ENCODE measurements around the gene CDH4. TPM values are rescaled to one million over a fixed set of nuclear protein-coding genes. Genes with fewer than 3 reads are reported as not detected.

CDH4 gene
- total RNA-seq, 2 experiments from 2014 or later: 0.10 to 0.21 TPM

GRCh38 chr20:61455508-61456215 is 203.6 kb downstream of the CDH4 start:
- Mint-ChIP-seq H3K9me3 (no peaks in the 10 kb centered on the region), H3K4me1 (ENCODE audit: low read depth) (no peaks in the 10 kb centered on the region), H3K27me3 (no peaks in the 10 kb centered on the region), H3K4me3 (no peak overlapping the region), H3K27ac (no peak overlapping the region), H3K36me3 (no peaks in the 10 kb centered on the region)
- intact Hi-C loops (cut with micrococcal nuclease): no loop called here
- DNase-seq: no peak
- POLR2A ChIA-PET: no interaction called here
- CTCF ChIA-PET: no interaction called here

DNA sequence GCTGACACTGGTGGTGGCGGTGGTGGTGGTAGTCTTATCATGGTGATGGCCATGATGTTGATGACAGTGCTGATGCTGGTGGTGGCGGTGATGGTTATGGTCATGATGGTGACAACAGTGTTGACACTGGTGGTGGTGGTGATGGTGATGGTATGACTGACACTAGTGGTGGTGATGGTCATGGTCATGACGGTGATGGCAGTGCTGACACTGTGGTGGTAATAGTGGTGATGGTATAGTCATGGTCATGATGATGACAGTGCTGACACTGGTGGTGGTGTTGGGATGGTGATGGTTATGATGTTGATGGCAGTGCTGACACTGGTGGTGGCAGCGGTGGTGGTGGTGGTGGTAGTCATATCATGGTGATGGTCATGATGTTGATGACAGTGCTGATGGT is 205.7 kb downstream of the CDH4 start:
- intact Hi-C loops (cut with micrococcal nuclease): no loop called here
- CTCF ChIA-PET: no interaction called here
- no peak for DNase-seq
- Mint-ChIP-seq H3K4me1 (ENCODE audit: low read depth) (no peaks in the 10 kb centered on the region), H3K36me3 (no peaks in the 10 kb centered on the region), H3K27ac (no peak overlapping the region), H3K27me3 (no peaks in the 10 kb centered on the region), H3K9me3 (no peaks in the 10 kb centered on the region), H3K4me3 (no peak overlapping the region)
- POLR2A ChIA-PET: no interaction called here

DNA sequence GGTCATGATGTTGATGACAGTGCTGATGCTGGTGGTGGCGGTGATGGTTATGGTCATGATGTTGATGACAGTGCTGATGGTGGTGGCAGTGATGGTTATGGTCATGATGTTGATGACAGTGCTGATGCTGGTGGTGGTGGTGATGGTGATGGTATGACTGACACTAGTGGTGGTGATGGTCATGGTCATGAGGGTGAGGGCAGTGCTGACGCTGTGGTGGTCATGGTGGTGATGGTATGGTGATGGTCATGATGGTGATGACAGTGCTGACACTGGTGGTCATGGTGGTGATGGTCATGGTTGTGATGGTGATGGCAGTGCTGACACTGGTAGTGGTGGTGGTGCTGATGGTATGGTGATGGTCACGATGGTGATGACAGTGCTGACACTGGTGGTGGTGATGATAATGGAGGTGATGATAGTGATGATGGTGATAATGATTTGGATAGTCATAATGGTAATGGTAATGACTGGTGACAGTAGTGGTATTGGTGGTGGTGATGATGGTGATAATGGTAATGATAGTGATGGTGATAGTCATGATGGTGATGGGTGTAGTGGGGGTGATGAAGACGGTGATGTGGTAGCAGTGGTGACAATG is 206.2 kb downstream of the CDH4 start:
- Mint-ChIP-seq H3K4me3 (no peak overlapping the region), H3K9me3 (no peaks in the 10 kb centered on the region), H3K4me1 (ENCODE audit: low read depth) (no peaks in the 10 kb centered on the region), H3K36me3 (no peaks in the 10 kb centered on the region), H3K27me3 (no peaks in the 10 kb centered on the region), H3K27ac (no peak overlapping the region)
- CTCF ChIA-PET: no interaction called here
- POLR2A ChIA-PET: no interaction called here
- DNase-seq: no peak
- intact Hi-C loops (cut with micrococcal nuclease): no loop called here

DNA sequence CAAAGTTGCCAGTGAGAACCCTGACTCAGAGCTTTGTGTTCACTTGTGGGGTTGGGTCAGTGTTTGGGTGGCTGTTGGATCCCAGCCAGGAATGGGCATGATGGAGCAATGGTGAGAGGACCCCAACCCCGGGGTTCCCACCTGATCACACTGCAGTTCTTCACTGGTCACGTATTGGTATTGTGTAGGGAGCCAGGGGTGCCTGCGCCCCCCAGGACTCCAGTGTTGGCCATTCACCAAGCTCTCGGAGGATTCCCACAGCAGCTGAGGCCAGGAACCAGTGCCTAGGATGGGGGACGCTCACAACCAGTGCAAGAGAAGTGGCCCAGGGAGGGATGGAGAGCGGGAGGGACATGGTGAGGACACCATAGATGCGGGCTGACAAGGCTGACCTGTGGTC is 207.2 kb downstream of the CDH4 start:
- Mint-ChIP-seq H3K27me3 (no peaks in the 10 kb centered on the region), H3K4me1 (ENCODE audit: low read depth) (no peaks in the 10 kb centered on the region), H3K36me3 (no peaks in the 10 kb centered on the region), H3K9me3 (no peaks in the 10 kb centered on the region), H3K4me3 (no peak overlapping the region), H3K27ac (no peak overlapping the region)
- intact Hi-C loops (cut with micrococcal nuclease): no loop called here
- POLR2A ChIA-PET: no interaction called here
- DNase-seq: no peak
- CTCF ChIA-PET: no interaction called here

GRCh38 chr20:61459705-61460104 is 207.6 kb downstream of the CDH4 start:
- no peaks in the 10 kb centered on the region for H3K9me3 Mint-ChIP-seq
- no peaks in the 10 kb centered on the region for H3K4me1 Mint-ChIP-seq (ENCODE audit: low read depth)

GRCh38 chr20:61460261-61461052 is 208.4 kb downstream of the CDH4 start:
- CTCF ChIA-PET: no interaction called here

More at GRCh38 chr20:61459705-61460104, 207.6 kb downstream of the CDH4 start:
- no peaks in the 10 kb centered on the region for H3K36me3 Mint-ChIP-seq
- CTCF ChIA-PET: no interaction called here
- intact Hi-C loops (cut with micrococcal nuclease): no loop called here
- no peak overlapping the region for H3K4me3 Mint-ChIP-seq
- no peak overlapping the region for H3K27ac Mint-ChIP-seq
- DNase-seq: no peak
- H3K27me3 Mint-ChIP-seq: no peaks in the 10 kb centered on the region
- POLR2A ChIA-PET: no interaction called here

DNA sequence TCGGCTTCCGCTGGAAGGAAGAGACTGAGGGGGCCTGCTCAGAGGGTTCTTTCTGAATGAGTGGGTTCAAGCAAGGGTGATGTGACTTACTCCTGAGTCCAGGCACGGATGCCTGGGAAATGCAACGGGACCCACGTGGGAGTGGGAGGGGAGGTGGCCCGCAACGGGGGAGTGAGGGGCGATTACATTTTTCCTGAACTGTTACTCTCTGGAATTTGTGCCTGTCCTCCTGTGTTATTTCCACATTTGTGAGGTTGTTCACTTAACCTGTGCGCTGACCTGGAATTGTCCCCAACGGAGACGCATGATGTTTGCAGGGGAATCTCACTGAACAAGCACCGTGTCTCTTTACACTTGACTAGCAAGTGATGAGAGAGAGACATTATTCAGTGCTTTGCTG is 209.4 kb downstream of the CDH4 start:
- no peaks in the 10 kb centered on the region for H3K27me3 Mint-ChIP-seq
- no peaks in the 10 kb centered on the region for H3K4me1 Mint-ChIP-seq (ENCODE audit: low read depth)
- intact Hi-C loops (cut with micrococcal nuclease): no loop called here
- no peak for DNase-seq
- POLR2A ChIA-PET: no interaction called here
- H3K9me3 Mint-ChIP-seq: no peaks in the 10 kb centered on the region
- CTCF ChIA-PET: no interaction called here
- no peak overlapping the region for H3K27ac Mint-ChIP-seq
- no peak overlapping the region for H3K4me3 Mint-ChIP-seq
- no peaks in the 10 kb centered on the region for H3K36me3 Mint-ChIP-seq

More at GRCh38 chr20:61460261-61461052, 208.4 kb downstream of the CDH4 start:
- H3K36me3 Mint-ChIP-seq: no peaks in the 10 kb centered on the region
- no peak overlapping the region for H3K27ac Mint-ChIP-seq
- no peaks in the 10 kb centered on the region for H3K4me1 Mint-ChIP-seq (ENCODE audit: low read depth)
- H3K9me3 Mint-ChIP-seq: no peaks in the 10 kb centered on the region
- POLR2A ChIA-PET: no interaction called here
- no peak overlapping the region for H3K4me3 Mint-ChIP-seq
- H3K27me3 Mint-ChIP-seq: no peaks in the 10 kb centered on the region
- no peak for DNase-seq
- intact Hi-C loops (cut with micrococcal nuclease): no loop called here

- intact Hi-C loops (cut with micrococcal nuclease): no loop called here
- no peaks in the 10 kb centered on the region for H3K27me3 Mint-ChIP-seq
- H3K27ac Mint-ChIP-seq: no peak overlapping the region
- H3K36me3 Mint-ChIP-seq: no peaks in the 10 kb centered on the region
- H3K4me1 Mint-ChIP-seq (ENCODE audit: low read depth): no peaks in the 10 kb centered on the region
- ChIA-PET POLR2A (no interaction called here), CTCF (no interaction called here)
- DNase-seq: no peak
- H3K4me3 Mint-ChIP-seq: no peak overlapping the region
- peaks cover 20% of the 10 kb centered on the region for H3K9me3 Mint-ChIP-seq
Observed at GRCh38 chr20:61464307-61465303, 212.5 kb downstream of the CDH4 start.

GRCh38 chr20:61475729-61476128 is 223.7 kb downstream of the CDH4 start:
- Mint-ChIP-seq H3K36me3 (no peaks in the 10 kb centered on the region), H3K27ac (no peak overlapping the region), H3K4me1 (ENCODE audit: low read depth) (no peaks in the 10 kb centered on the region), H3K27me3 (peaks cover 14% of the 10 kb centered on the region), H3K9me3 (no peaks in the 10 kb centered on the region), H3K4me3 (no peak overlapping the region)
- DNase-seq: no peak
- CTCF ChIA-PET: no interaction called here
- POLR2A ChIA-PET: no interaction called here
- intact Hi-C loops (cut with micrococcal nuclease): no loop called here

GRCh38 chr20:61476956-61477355 is 224.9 kb downstream of the CDH4 start:
- DNase-seq: no peak
- peaks cover 14% of the 10 kb centered on the region for H3K27me3 Mint-ChIP-seq
- no peaks in the 10 kb centered on the region for H3K4me1 Mint-ChIP-seq (ENCODE audit: low read depth)
- ChIA-PET POLR2A (no interaction called here), CTCF (no interaction called here)
- H3K4me3 Mint-ChIP-seq: no peak overlapping the region
- H3K27ac Mint-ChIP-seq: no peak overlapping the region
- intact Hi-C loops (cut with micrococcal nuclease): no loop called here
- H3K9me3 Mint-ChIP-seq: no peaks in the 10 kb centered on the region
- no peaks in the 10 kb centered on the region for H3K36me3 Mint-ChIP-seq

DNA sequence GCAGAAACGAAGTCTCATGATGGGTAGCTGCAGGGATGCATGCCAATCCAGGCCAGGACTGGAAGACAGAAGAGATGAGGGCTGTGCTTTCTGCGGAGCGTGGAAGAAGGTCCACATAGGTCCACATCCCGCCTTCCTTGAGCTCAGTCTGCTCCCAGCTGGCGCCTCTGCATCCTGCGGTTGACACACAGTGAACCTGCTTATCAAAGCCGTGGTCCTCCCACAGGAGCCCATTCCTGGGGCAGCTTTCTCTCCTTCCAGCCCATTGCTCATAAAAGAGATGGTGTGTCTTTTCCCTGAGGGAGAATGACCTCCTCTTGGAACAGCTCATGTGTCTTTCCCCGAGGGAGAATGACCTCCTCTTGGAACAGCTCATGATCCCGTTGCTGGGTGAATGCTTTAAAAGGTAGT is 225.4 kb downstream of the CDH4 start:
- intact Hi-C loops (cut with micrococcal nuclease): no loop called here
- ChIA-PET POLR2A (no interaction called here), CTCF (no interaction called here)
- H3K27me3 Mint-ChIP-seq: peaks cover 14% of the 10 kb centered on the region
- H3K9me3 Mint-ChIP-seq: no peaks in the 10 kb centered on the region
- no peaks in the 10 kb centered on the region for H3K36me3 Mint-ChIP-seq
- no peak overlapping the region for H3K4me3 Mint-ChIP-seq
- H3K27ac Mint-ChIP-seq: no peak overlapping the region
- no peaks in the 10 kb centered on the region for H3K4me1 Mint-ChIP-seq (ENCODE audit: low read depth)
- DNase-seq: no peak

DNA sequence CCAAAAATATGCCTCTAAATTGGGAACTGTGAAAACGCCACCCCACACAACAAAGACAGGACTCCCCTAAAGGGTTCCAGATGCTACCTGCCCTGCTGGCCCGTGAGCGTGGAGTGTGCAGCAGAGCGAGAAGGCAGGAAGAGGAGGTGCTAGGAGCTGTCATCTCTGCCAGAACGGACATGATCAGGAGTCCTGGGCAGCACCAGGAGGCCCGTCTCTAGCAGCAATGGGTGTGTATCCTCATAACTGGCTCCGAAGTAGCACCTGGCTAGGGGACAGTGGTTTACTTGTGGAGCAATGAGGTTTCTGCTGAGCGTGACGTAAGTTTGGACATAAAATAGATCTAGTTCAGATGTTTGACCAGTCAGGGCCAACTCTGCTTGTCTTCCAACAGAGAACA is 226.0 kb downstream of the CDH4 start:
- CTCF ChIA-PET: no interaction called here

More for the DNA sequence above, 226.0 kb downstream of the CDH4 start:
- Mint-ChIP-seq H3K27ac (no peak overlapping the region), H3K4me3 (no peak overlapping the region), H3K36me3 (no peaks in the 10 kb centered on the region), H3K9me3 (no peaks in the 10 kb centered on the region), H3K27me3 (peaks cover 14% of the 10 kb centered on the region), H3K4me1 (ENCODE audit: low read depth) (no peaks in the 10 kb centered on the region)
- no peak for DNase-seq
- intact Hi-C loops (cut with micrococcal nuclease): no loop called here
- POLR2A ChIA-PET: no interaction called here
